Measurements from ENCODE around the gene GLB1L3.

GRCh38 chr11:134235399-134235798 is 40.8 kb upstream of the GLB1L3 start:
- TF ChIP-seq EP300 (IDR thresholded peaks at IDR 0.05; ENCODE audit: borderline replicate concordance) (no peak), CREB1 (IDR thresholded peaks at IDR 0.05; ENCODE audit: low read depth) (no peak)
- TF ChIP-seq, protein P1, sequence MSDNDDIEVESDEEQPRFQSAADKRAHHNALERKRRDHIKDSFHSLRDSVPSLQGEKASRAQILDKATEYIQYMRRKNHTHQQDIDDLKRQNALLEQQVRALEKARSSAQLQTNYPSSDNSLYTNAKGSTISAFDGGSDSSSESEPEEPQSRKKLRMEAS (IDR thresholded peaks at IDR 0.05), result no peak

All from Ishikawa (cell line).